ENCODE measurements around the gene CNTN4.

The CNTN4 gene

GRCh38 chr3:2415083-2415482 is 316.4 kb downstream of the CNTN4 start:
- no peak for DNase-seq (ENCODE audit: low read depth)

- no peak for DNase-seq (ENCODE audit: low read depth)
Observed at GRCh38 chr3:2420919-2421318, 322.3 kb downstream of the CNTN4 start.

GRCh38 chr3:2423143-2423542 is 324.5 kb downstream of the CNTN4 start:
- no peak for DNase-seq (ENCODE audit: low read depth)

GRCh38 chr3:2441558-2441957 is 342.9 kb downstream of the CNTN4 start:
- DNase-seq (ENCODE audit: low read depth) = no peak

GRCh38 chr3:2446146-2446545 is 347.5 kb downstream of the CNTN4 start:
- DNase-seq (ENCODE audit: low read depth) = no peak

- no peak for DNase-seq (ENCODE audit: low read depth)
Observed at GRCh38 chr3:2452249-2452648, 353.6 kb downstream of the CNTN4 start.

- no peak for DNase-seq (ENCODE audit: low read depth)
Observed at GRCh38 chr3:2454865-2455264, 356.2 kb downstream of the CNTN4 start.

- no peak for DNase-seq (ENCODE audit: low read depth)
Observed at GRCh38 chr3:2456788-2457187, 358.1 kb downstream of the CNTN4 start.

- no peak for DNase-seq (ENCODE audit: low read depth)
Observed at GRCh38 chr3:2458816-2459215, 360.1 kb downstream of the CNTN4 start.

GRCh38 chr3:2465842-2466241 is 367.2 kb downstream of the CNTN4 start:
- no peak for DNase-seq (ENCODE audit: low read depth)

- DNase-seq (ENCODE audit: low read depth) = no peak
Observed at GRCh38 chr3:2468816-2469215, 370.1 kb downstream of the CNTN4 start.

GRCh38 chr3:2476996-2477395 is 378.3 kb downstream of the CNTN4 start:
- DNase-seq (ENCODE audit: low read depth) = no peak

- no peak for DNase-seq (ENCODE audit: low read depth)
Observed at GRCh38 chr3:2477620-2478019, 379.0 kb downstream of the CNTN4 start.

GRCh38 chr3:2484162-2485026 is 385.7 kb downstream of the CNTN4 start:
- DNase-seq (ENCODE audit: low read depth) = no peak

GRCh38 chr3:2485027-2485375 is 386.3 kb downstream of the CNTN4 start:
- no peak for DNase-seq (ENCODE audit: low read depth)

- DNase-seq (ENCODE audit: low read depth) = no peak
Observed at GRCh38 chr3:2495746-2496145, 397.1 kb downstream of the CNTN4 start.

GRCh38 chr3:2504912-2505311 is 406.2 kb downstream of the CNTN4 start:
- DNase-seq (ENCODE audit: low read depth) = no peak

GRCh38 chr3:2506776-2507175 is 408.1 kb downstream of the CNTN4 start:
- no peak for DNase-seq (ENCODE audit: low read depth)

GRCh38 chr3:2510591-2511145 is 412.0 kb downstream of the CNTN4 start:
- DNase-seq (ENCODE audit: low read depth) = no peak

GRCh38 chr3:2511356-2511755 is 412.7 kb downstream of the CNTN4 start:
- no peak for DNase-seq (ENCODE audit: low read depth)

- no peak for DNase-seq (ENCODE audit: low read depth)
Observed at GRCh38 chr3:2512881-2513280, 414.2 kb downstream of the CNTN4 start.

GRCh38 chr3:2513986-2514385 is 415.3 kb downstream of the CNTN4 start:
- no peak for DNase-seq (ENCODE audit: low read depth)

GRCh38 chr3:2516762-2517441 is 418.2 kb downstream of the CNTN4 start:
- no peak for DNase-seq (ENCODE audit: low read depth)
